Upper lobe of left lung (tissue), 6 donors: ENCODE data around the gene SH3TC2. TPM values are rescaled to one million over a fixed set of nuclear protein-coding genes. Genes with fewer than 3 reads are reported as not detected.
A peak's percentile ranks its signal among the peaks of the same experiment; 100 is the strongest.

Experiments used
- ATAC-seq, 2 donors: fragments of 200-7000 bp; cut with Tn5 transposase; one replicate each; pipeline ENCODE4 v1.9.1; 2022; ENCODE audit warnings: mild to moderate bottlenecking in 2 of 2, moderate library complexity in 2 of 2; ENCODE audit not compliant: low FRiP score in 2 of 2
- DNase-seq, 2 donors: peaks; one replicate each; pipeline ENCODE4 v3.0.0-alpha.2; 2019 to 2020
- H3K27ac ChIP-seq, 4 donors: fragments of 200-600 bp; sonication (generic); one replicate each; pipeline ENCODE4 v1.5.1; 2016 to 2019
- H3K27me3 ChIP-seq, 4 donors: fragments of 200-600 bp; sonication (generic); one replicate each; pipeline ENCODE4 v1.5.1; 2017 to 2019
- H3K36me3 ChIP-seq, 4 donors: fragments of 200-600 bp; sonication (generic); one replicate each; pipeline ENCODE4 v1.5.1; 2016 to 2019
- H3K4me1 ChIP-seq, 4 donors: fragments of 200-600 bp; sonication (generic); one replicate each; pipeline ENCODE4 v1.5.1; 2018 to 2019
- H3K4me3 ChIP-seq, 4 donors: fragments of 200-600 bp; sonication (generic); one replicate each; pipeline ENCODE4 v1.5.1; 2017 to 2019; ENCODE audit warnings: mild to moderate bottlenecking in 2 of 4, moderate library complexity in 1 of 4
- H3K9me3 ChIP-seq, 4 donors: fragments of 200-600 bp; sonication (generic); one replicate each; pipeline ENCODE4 v1.5.1; 2018 to 2019
- EP300 ChIP-seq, 4 donors: sonication (generic); formaldehyde crosslinking; IDR thresholded peaks; one replicate each; pipeline ENCODE4 v1.5.1; 2017; ENCODE audit warnings: antibody characterized with exemption in 4 of 4, control low read depth in 2 of 4
- POLR2A ChIP-seq, 4 donors: fragments of 450-650 bp; IDR thresholded peaks; one replicate each; pipeline ENCODE4 v1.5.1; 2016 to 2017; ENCODE audit warnings: antibody characterized with exemption in 4 of 4, mild to moderate bottlenecking in 2 of 4
- POLR2AphosphoS5 ChIP-seq, 2 donors: sonication (generic); formaldehyde crosslinking; IDR thresholded peaks; one replicate each; pipeline ENCODE4 v1.5.1; 2017; ENCODE audit warnings: antibody characterized with exemption in 2 of 2
- whole genome bisulfite sequencing, 2 donors: methylation state at CpG; one replicate each; pipeline ENCODE4 v1.1.5; 2017 to 2018; 5-methylcytosine and 5-hydroxymethylcytosine counted together
- total RNA-seq, 6 donors: library from RNA; depleted of rRNA in 4 of 6; stranded (reverse); fragments of >200 nt in 4 of 6; gene quantifications; one replicate each; pipeline versions ENCODE4 v1.1.0 to v1.2.1, GENCODE V29; 2016 to 2021
- TF ChIP-seq, protein P1 (sequence below), 6 experiments: fragments of 450-650 bp in 4 of 6; fragments of 200-600 bp in 2 of 6; sonication (generic) in 2 of 6; IDR thresholded peaks; one replicate each; pipeline ENCODE4 v1.5.1; 2016 to 2019; ENCODE audit warnings: antibody characterized with exemption in 6 of 6
- donor health status: DM: no; HTN: no; CAD: no; lungs with moderate emphysema.
- donor health status: DM: no; HTN: yes; CAD: no; lungs with severe emphysema.

The SH3TC2 gene
- total RNA-seq, result 1 to 10 TPM in 3 of 6 donors, under 1 TPM in 3; under 0.01 to 3.1 (median 1.2) TPM

DNA sequence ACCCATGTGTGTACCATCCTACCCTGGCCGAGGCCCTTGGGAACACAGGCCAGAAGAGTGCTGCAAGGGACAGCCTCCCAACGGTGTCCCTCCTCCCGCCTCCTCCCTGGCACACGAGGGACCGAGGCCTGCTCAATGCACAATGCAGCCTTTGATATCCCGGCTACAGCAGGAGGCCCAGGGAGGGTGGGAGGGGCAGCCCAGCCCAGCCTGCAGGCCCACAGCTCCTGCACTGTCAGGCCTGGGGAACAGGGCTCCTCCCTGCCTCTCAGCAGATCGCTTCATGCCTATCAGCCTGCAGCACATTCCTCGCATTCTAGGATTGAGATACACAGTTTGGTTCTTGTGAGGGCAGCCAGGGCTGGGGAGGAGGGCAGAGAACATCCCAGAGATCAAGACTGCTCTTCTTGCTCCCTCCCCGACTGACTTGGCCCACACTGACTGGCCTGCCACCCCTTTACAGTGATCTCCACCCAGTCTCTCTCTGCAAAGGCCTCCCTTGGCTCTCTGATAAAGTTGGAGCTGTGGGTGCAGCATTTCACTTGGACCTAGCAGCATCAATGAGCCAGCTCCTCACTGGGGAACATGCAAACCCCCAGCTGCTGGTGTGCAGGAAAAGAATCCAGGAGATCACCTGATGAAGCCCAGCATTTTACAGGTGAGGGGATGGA, at the start of gene SH3TC2:
SH3TC2 (minus strand) TSS at position 46 of the 671 bp plus-strand sequence; CDS start at position 6, 40 bp downstream.
- Histone ChIP-seq H3K36me3 (no peaks in the 10 kb centered on the region), H3K4me3 (no peak within 1 kb of the TSS), H3K4me1 (peaks cover 15 to 37% (median 22%) of the 10 kb centered on the region in 4 donors), H3K27me3 (no peaks in the 10 kb centered on the region), H3K27ac (peak within 1 kb of the TSS; percentile 29 to 81 (median 66)), H3K9me3 (no peaks in the 10 kb centered on the region)
- WGBS, 2 donors, result 28% methylated on average over 9 of the region's 9 CpGs; no CpG with 5 or more reads in 1 of the 2 donors
- DNase-seq (peak in 1 of 2 donors; percentile 59), ATAC-seq (peak; percentile 35 to 48)
- TF ChIP-seq POLR2AphosphoS5 (IDR thresholded peaks at IDR 0.05), result no peak
- TF ChIP-seq, protein P1, sequence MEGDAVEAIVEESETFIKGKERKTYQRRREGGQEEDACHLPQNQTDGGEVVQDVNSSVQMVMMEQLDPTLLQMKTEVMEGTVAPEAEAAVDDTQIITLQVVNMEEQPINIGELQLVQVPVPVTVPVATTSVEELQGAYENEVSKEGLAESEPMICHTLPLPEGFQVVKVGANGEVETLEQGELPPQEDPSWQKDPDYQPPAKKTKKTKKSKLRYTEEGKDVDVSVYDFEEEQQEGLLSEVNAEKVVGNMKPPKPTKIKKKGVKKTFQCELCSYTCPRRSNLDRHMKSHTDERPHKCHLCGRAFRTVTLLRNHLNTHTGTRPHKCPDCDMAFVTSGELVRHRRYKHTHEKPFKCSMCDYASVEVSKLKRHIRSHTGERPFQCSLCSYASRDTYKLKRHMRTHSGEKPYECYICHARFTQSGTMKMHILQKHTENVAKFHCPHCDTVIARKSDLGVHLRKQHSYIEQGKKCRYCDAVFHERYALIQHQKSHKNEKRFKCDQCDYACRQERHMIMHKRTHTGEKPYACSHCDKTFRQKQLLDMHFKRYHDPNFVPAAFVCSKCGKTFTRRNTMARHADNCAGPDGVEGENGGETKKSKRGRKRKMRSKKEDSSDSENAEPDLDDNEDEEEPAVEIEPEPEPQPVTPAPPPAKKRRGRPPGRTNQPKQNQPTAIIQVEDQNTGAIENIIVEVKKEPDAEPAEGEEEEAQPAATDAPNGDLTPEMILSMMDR (IDR thresholded peaks at IDR 0.05), result no peak
- no peak for TF ChIP-seq POLR2A (IDR thresholded peaks at IDR 0.05)
- TF ChIP-seq EP300 (IDR thresholded peaks at IDR 0.05), result no peak

DNA sequence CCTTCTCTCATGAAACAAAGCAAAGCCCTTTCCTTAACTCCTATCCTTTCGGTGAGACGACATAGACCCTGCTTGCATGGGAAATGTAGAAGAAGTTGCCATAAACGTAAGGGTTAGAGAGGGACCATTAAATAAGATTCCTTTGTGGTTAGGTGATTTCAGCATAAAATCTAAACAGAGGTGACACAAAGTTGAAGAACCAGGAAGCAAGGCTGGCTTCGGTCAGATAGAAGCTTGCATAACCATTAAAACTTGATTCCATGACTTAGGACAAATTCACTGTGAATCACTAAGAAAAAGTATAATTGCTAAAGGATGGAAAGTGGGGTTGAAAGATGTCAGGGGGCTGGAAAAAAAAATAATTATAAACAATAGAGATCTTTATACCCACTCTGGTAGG, 47.5 kb upstream of the SH3TC2 start:
- Histone ChIP-seq H3K36me3 (no peaks in the 10 kb centered on the region), H3K27me3 (no peaks in the 10 kb centered on the region), H3K9me3 (no peaks in the 10 kb centered on the region), H3K27ac (no peak overlapping the region), H3K4me3 (no peak overlapping the region), H3K4me1 (peaks cover 4 to 13% (median 8%) of the 10 kb centered on the region in 4 donors)
- no peak for ATAC-seq
- 74 to 85% methylated on average over 4 of the region's 4 CpGs for WGBS, 2 donors
- DNase-seq, result no peak
- TF ChIP-seq POLR2A (IDR thresholded peaks at IDR 0.05) (no peak), POLR2AphosphoS5 (IDR thresholded peaks at IDR 0.05) (no peak), EP300 (IDR thresholded peaks at IDR 0.05) (no peak)
- TF ChIP-seq, protein P1 (IDR thresholded peaks at IDR 0.05), result no peak

DNA sequence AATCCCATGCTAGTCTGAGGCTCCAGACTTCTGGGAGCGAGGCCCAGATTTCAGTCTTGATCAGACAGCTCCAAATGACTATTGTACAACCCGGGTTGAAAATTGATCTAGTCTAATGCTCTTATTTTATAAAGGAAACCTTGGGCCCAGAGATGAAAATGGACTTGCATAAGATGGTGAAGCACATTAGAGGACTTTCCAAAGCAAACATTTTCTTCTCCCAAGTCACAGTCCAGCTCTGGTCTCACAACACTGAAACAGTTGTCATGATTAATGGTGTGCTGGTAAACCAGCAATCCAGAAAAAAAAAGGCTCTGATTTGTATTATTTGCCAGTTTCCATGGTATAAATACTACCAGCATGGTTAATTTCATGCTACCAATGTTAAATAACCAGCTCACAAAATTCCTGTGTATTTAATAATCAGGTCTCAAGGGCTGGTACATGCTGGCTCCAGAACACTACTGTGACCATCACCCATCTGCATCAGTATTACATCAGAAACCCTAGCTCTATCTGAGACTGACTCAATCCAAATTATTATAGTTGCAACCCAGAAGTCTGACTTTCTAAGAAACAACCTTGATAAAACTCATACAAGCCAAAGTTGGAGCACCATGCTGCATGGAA, 45.9 kb upstream of the SH3TC2 start:
- 88 to 100% methylated on average over 2 of the region's 2 CpGs for WGBS, 2 donors
- H3K4me3 ChIP-seq, result no peak overlapping the region
- H3K9me3 ChIP-seq, result no peaks in the 10 kb centered on the region
- DNase-seq (no peak), ATAC-seq (no peak)
- H3K27me3 ChIP-seq, result no peaks in the 10 kb centered on the region
- no peaks in the 10 kb centered on the region for H3K36me3 ChIP-seq
- TF ChIP-seq POLR2A (IDR thresholded peaks at IDR 0.05) (no peak), EP300 (IDR thresholded peaks at IDR 0.05) (no peak), POLR2AphosphoS5 (IDR thresholded peaks at IDR 0.05) (no peak)
- TF ChIP-seq, protein P1 (IDR thresholded peaks at IDR 0.05), result no peak
- H3K27ac ChIP-seq, result no peak overlapping the region
- H3K4me1 ChIP-seq, result peaks cover 0 to under 1% (median 0%) of the 10 kb centered on the region in 4 donors

DNA sequence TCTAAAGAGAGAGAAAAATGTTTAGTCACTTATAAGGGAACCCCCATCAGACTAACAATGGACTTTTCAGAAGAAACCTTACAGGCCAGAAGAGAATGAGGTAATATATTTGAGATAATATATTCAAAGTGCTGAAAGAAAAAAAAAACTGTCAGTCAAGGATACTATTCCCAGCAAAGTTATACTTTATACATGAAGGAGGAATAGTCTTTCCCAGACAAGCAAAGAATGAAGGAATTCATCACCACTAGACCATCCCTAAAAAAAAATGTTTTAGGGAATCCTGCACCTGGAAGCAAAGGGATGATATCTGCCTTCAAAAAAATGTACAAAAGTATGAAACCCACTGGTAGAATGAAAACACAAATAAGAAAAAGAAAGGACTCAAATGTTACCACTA, 37.5 kb upstream of the SH3TC2 start:
- H3K27me3 ChIP-seq, result no peaks in the 10 kb centered on the region
- TF ChIP-seq EP300 (IDR thresholded peaks at IDR 0.05) (no peak), POLR2AphosphoS5 (IDR thresholded peaks at IDR 0.05) (no peak), POLR2A (IDR thresholded peaks at IDR 0.05) (no peak)
- TF ChIP-seq, protein P1 (IDR thresholded peaks at IDR 0.05), result no peak
- ATAC-seq (no peak), DNase-seq (no peak)
- H3K27ac ChIP-seq, result no peak overlapping the region
- H3K4me1 ChIP-seq, result no peaks in the 10 kb centered on the region
- H3K36me3 ChIP-seq, result no peaks in the 10 kb centered on the region
- no peak overlapping the region for H3K4me3 ChIP-seq
- H3K9me3 ChIP-seq, result peaks cover 11 to 19% (median 15%) of the 10 kb centered on the region in 4 donors
